H9 (cell line): ENCODE measurements around the gene FBXO40. TPM values are rescaled to one million over a fixed set of nuclear protein-coding genes. Genes with fewer than 3 reads are reported as not detected.

Source experiments
- DNase-seq: peaks from one replicate; pipeline ENCODE4 v3.0.0-alpha.2; 2017
- H2AFZ ChIP-seq: one replicate; pipeline ENCODE4 v1.6.1; 2013; ENCODE audit warnings: mild to moderate bottlenecking, low read length, control low read depth, moderate library complexity
- H2AK5ac ChIP-seq: 2 replicates; pipeline ENCODE4 v1.6.1; 2013; ENCODE audit warnings: low read length, control low read depth, mixed read lengths; ENCODE audit not compliant: insufficient read length
- H2BK120ac ChIP-seq: one replicate; pipeline ENCODE4 v1.6.1; 2013; ENCODE audit warnings: low read depth, mild to moderate bottlenecking, low read length, control low read depth, inconsistent platforms; ENCODE audit not compliant: poor library complexity, severe bottlenecking
- H2BK12ac ChIP-seq: 2 replicates; pipeline ENCODE4 v1.6.1; 2013; ENCODE audit warnings: low read length, control low read depth, mixed read lengths, low read depth; ENCODE audit not compliant: insufficient read length
- H2BK15ac ChIP-seq: 2 replicates; pipeline ENCODE4 v1.6.1; 2013; ENCODE audit warnings: low read depth, low read length, control low read depth
- H2BK20ac ChIP-seq: one replicate; pipeline ENCODE4 v1.6.1; 2013; ENCODE audit warnings: low read depth, mild to moderate bottlenecking, low read length, control low read depth, inconsistent platforms; ENCODE audit not compliant: poor library complexity, severe bottlenecking
- H2BK5ac ChIP-seq: 2 replicates; pipeline ENCODE4 v1.6.1; 2013; ENCODE audit warnings: low read length, control low read depth, mixed read lengths; ENCODE audit not compliant: insufficient read length
- H3K14ac ChIP-seq: 2 replicates; pipeline ENCODE4 v1.6.1; 2013; ENCODE audit warnings: low read length, control low read depth; ENCODE audit not compliant: insufficient read depth
- H3K18ac ChIP-seq: 2 replicates; pipeline ENCODE4 v1.6.1; 2013; ENCODE audit warnings: low read depth, mild to moderate bottlenecking, mixed read lengths, low read length, control low read depth; ENCODE audit not compliant: insufficient read length
- H3K23ac ChIP-seq: 2 replicates; pipeline ENCODE4 v1.6.1; 2013; ENCODE audit warnings: low read length, control low read depth, mixed read lengths, low read depth; ENCODE audit not compliant: insufficient read length
- H3K23me2 ChIP-seq: 2 replicates; pipeline ENCODE4 v1.6.1; 2013; ENCODE audit warnings: low read depth, mild to moderate bottlenecking, mixed read lengths, low read length, control low read depth; ENCODE audit not compliant: insufficient read length, poor library complexity, severe bottlenecking
- H3K27ac ChIP-seq: 2 replicates; pipeline ENCODE4 v1.5.1; 2013; ENCODE audit warnings: low read length, control low read depth, mixed read lengths, low read depth; ENCODE audit not compliant: insufficient read length
- H3K27me3 ChIP-seq: 2 replicates; pipeline ENCODE4 v1.6.1; 2013; ENCODE audit warnings: low read length, control low read depth, inconsistent platforms; ENCODE audit not compliant: insufficient read depth
- H3K4ac ChIP-seq: 2 replicates; pipeline ENCODE4 v1.6.1; 2013; ENCODE audit warnings: low read depth, mild to moderate bottlenecking, control low read depth, inconsistent platforms, low read length, moderate library complexity
- H3K4me1 ChIP-seq: 2 replicates; pipeline ENCODE4 v1.6.1; 2013; ENCODE audit warnings: low read length, control low read depth, inconsistent platforms; ENCODE audit not compliant: insufficient read depth
- H3K4me2 ChIP-seq: 2 replicates; pipeline ENCODE4 v1.6.1; 2013; ENCODE audit warnings: low read length, control low read depth, mixed read lengths; ENCODE audit not compliant: insufficient read length, insufficient read depth
- H3K56ac ChIP-seq: 2 replicates; pipeline ENCODE4 v1.6.1; 2013; ENCODE audit warnings: low read depth, mild to moderate bottlenecking, mixed read lengths, low read length, control low read depth; ENCODE audit not compliant: insufficient read length
- H3K79me1 ChIP-seq: 2 replicates; pipeline ENCODE4 v1.6.1; 2013; ENCODE audit warnings: low read depth, mild to moderate bottlenecking, moderate library complexity, low read length, control low read depth, inconsistent platforms; ENCODE audit not compliant: insufficient read depth, poor library complexity, severe bottlenecking
- H3K79me2 ChIP-seq: 2 replicates; pipeline ENCODE4 v1.6.1; 2013; ENCODE audit warnings: low read length, control low read depth, inconsistent platforms; ENCODE audit not compliant: insufficient read depth
- H3K9ac ChIP-seq: 2 replicates; pipeline ENCODE4 v1.6.1; 2013; ENCODE audit warnings: low read length, control low read depth, mixed read lengths; ENCODE audit not compliant: insufficient read length; ENCODE audit errors: extremely low read depth
- H3K9me3 ChIP-seq: one replicate; pipeline ENCODE4 v1.6.1; 2013; ENCODE audit warnings: low read depth, low read length, inconsistent platforms; ENCODE audit not compliant: control insufficient read depth
- H3T11ph ChIP-seq: one replicate; pipeline ENCODE4 v1.6.1; 2013; ENCODE audit warnings: mild to moderate bottlenecking, low read length, control low read depth, inconsistent platforms
- H4K20me1 ChIP-seq: one replicate; pipeline ENCODE4 v1.6.1; 2013; ENCODE audit not compliant: control insufficient read depth, insufficient read length, insufficient read depth
- H4K5ac ChIP-seq: 2 replicates; pipeline ENCODE4 v1.6.1; 2013; ENCODE audit warnings: low read depth, mild to moderate bottlenecking, mixed read lengths, low read length, control low read depth; ENCODE audit not compliant: insufficient read length
- H4K8ac ChIP-seq: replicated peaks from 2 replicates; pipeline ENCODE4 v1.6.1; 2013; ENCODE audit warnings: low read length, control low read depth, mixed read lengths, low read depth; ENCODE audit not compliant: insufficient read length
- H4K91ac ChIP-seq: 2 replicates; pipeline ENCODE4 v1.6.1; 2013; ENCODE audit warnings: low read depth, mild to moderate bottlenecking, moderate library complexity, mixed read lengths, low read length, control low read depth; ENCODE audit not compliant: insufficient read length
- H3K27ac Mint-ChIP-seq, 3 experiments: 2 replicates in 2 of 3; 3 replicates in 1 of 3; pipeline ENCODE4 v1.8.0; 2020 to 2021; ENCODE audit warnings: mixed read lengths in 3 of 3, mild to moderate bottlenecking in 1 of 3, moderate library complexity in 1 of 3
- H3K27me3 Mint-ChIP-seq: 2 replicates; pipeline ENCODE4 v1.8.0; 2021; ENCODE audit warnings: low read depth, mild to moderate bottlenecking, moderate library complexity, mixed read lengths
- H3K36me3 Mint-ChIP-seq, 3 experiments: 2 replicates in 2 of 3; 3 replicates in 1 of 3; pipeline ENCODE4 v1.8.0; 2020 to 2021; ENCODE audit warnings: low read depth in 3 of 3, mixed read lengths in 3 of 3; ENCODE audit not compliant: insufficient read depth in 1 of 3
- H3K4me1 Mint-ChIP-seq, 2 experiments: 2 replicates each; pipeline ENCODE4 v1.8.0; 2020; ENCODE audit warnings: mixed read lengths in 2 of 2
- H3K4me3 Mint-ChIP-seq, 2 experiments: 2 replicates in 1 of 2; 3 replicates in 1 of 2; pipeline ENCODE4 v1.8.0; 2020 to 2021; ENCODE audit warnings: mild to moderate bottlenecking in 2 of 2, mixed read lengths in 2 of 2, moderate library complexity in 1 of 2
- H3K9me3 Mint-ChIP-seq, 2 experiments: 2 replicates in 1 of 2; 3 replicates in 1 of 2; pipeline ENCODE4 v1.8.0; 2020; ENCODE audit warnings: mild to moderate bottlenecking in 2 of 2, mixed read lengths in 2 of 2, moderate library complexity in 1 of 2
- CTCF ChIP-seq: fragments of 200-600 bp; sonication (generic); conservative IDR thresholded peaks from 3 replicates; pipeline ENCODE4 v1.8.0; 2021; ENCODE audit warnings: antibody characterized with exemption, mild to moderate bottlenecking
- total RNA-seq: library from RNA; stranded (reverse); gene quantifications from 2 replicates; pipeline ENCODE4 v1.2.1, GENCODE V29; 2021

Gene FBXO40
- total RNA-seq, 1 experiment from 2014 or later: 0.04 TPM

DNA sequence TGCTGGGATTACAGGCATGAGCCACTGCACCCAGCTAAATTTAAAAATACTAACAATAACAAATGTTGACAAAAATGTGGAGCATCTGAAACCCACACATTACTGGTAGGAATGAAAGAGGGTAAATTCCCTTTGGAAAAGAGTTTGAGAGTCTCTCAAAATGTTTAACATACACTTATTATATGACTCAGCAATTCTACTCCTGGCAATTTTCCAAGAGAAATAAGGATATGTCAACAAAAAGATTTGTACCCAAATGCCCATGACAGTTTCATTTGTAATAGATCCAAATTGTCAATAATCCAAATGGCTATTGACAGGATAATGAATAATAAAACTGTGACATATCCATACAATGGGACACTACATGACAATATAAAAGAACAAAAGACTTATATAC is 58.5 kb downstream of the FBXO40 start:
- Histone ChIP-seq H3K9me3 (no peaks in the 10 kb centered on the region), H2BK120ac (no peak overlapping the region), H2BK20ac (no peak overlapping the region), H2AK5ac (no peak overlapping the region), H2BK15ac (no peak overlapping the region), H3K79me2 (no peaks in the 10 kb centered on the region), H3K4me1 (no peaks in the 10 kb centered on the region), H3T11ph (no peak overlapping the region), H2BK5ac (no peak overlapping the region), H3K27ac (no peak overlapping the region), H4K5ac (no peak overlapping the region), H3K56ac (no peak overlapping the region), H3K27me3 (no peaks in the 10 kb centered on the region), H3K4me2 (no peak overlapping the region), H3K23me2 (no peaks in the 10 kb centered on the region), H3K23ac (no peak overlapping the region), H4K91ac (no peak overlapping the region), H4K20me1 (no peaks in the 10 kb centered on the region), H4K8ac (no peak overlapping the region), H3K79me1 (no peaks in the 10 kb centered on the region), H3K4ac (no peak overlapping the region), H3K18ac (no peak overlapping the region), H3K14ac (no peak overlapping the region), H2AFZ (no peak overlapping the region), H3K9ac (no peak overlapping the region), H2BK12ac (no peak overlapping the region)
- H3K9me3 Mint-ChIP-seq: peaks cover 3 to 10% of the 10 kb centered on the region in 2 experiments; a peak in 3 of 5 replicates
- H3K27me3 Mint-ChIP-seq: no peaks in the 10 kb centered on the region
- H3K4me1 Mint-ChIP-seq: no peaks in the 10 kb centered on the region
- peak overlapping the region in 1 of 3 experiments; percentile 82; a peak in 3 of 7 replicates for H3K27ac Mint-ChIP-seq
- no peak for TF ChIP-seq CTCF
- no peaks in the 10 kb centered on the region for H3K36me3 Mint-ChIP-seq
- no peak for DNase-seq
- H3K4me3 Mint-ChIP-seq: no peak overlapping the region
